SK-N-SH (cell line): ENCODE measurements around the gene ATG16L2. TPM values are rescaled to one million over a fixed set of nuclear protein-coding genes. Genes with fewer than 3 reads are reported as not detected.

Experiments used
- CTCF ChIA-PET: fragments of 300-600, 350-600 bp; formaldehyde crosslinking; extraction: SDS; loops from one replicate; lab custom pipeline; 2021; lab: Yijun Ruan, JAX
- POLR2A ChIA-PET: fragments of 350-600 bp; sonication (Branson Sonifier 250); formaldehyde crosslinking; extraction: SDS; loops from one replicate; lab custom pipeline; 2020; ENCODE audit warnings: antibody characterized with exemption, inconsistent platforms; lab: Yijun Ruan, JAX
- DNase-seq: peaks from one replicate; pipeline ENCODE4 v3.0.0; 2012
- H2AFZ ChIP-seq: fragments of 200-600 bp; sonication (generic); 2 replicates; pipeline ENCODE4 v1.8.1; 2016; ENCODE audit warnings: antibody characterized with exemption, mild to moderate bottlenecking, low read depth
- H3F3A ChIP-seq: fragments of 200-600 bp; sonication (generic); replicated peaks from 2 replicates; pipeline ENCODE3; 2016; ENCODE audit warnings: antibody characterized with exemption, mild to moderate bottlenecking; ENCODE audit not compliant: insufficient read depth
- H3K27ac ChIP-seq, 2 experiments: fragments of 200-500 bp in 1 of 2; fragments of 200-600 bp in 1 of 2; sonication (Bioruptor generic) in 1 of 2; sonication (generic), shearing (Covaris generic) in 1 of 2; 2 replicates each; pipeline versions ENCODE4 v1.5.1 to v1.6.1; 2014 to 2016; ENCODE audit warnings: low read depth in 2 of 2, inconsistent platforms in 1 of 2, low read length in 1 of 2, mild to moderate bottlenecking in 1 of 2, mixed read lengths in 1 of 2
- H3K27me3 ChIP-seq: fragments of 200-600 bp; sonication (generic), shearing (Covaris generic); 2 replicates; pipeline ENCODE4 v1.6.1; 2016; ENCODE audit warnings: mixed run types; ENCODE audit not compliant: insufficient read depth
- H3K36me3 ChIP-seq, 2 experiments: fragments of 200-500 bp in 1 of 2; fragments of 200-600 bp in 1 of 2; sonication (Bioruptor generic) in 1 of 2; sonication (generic) in 1 of 2; replicated peaks in 1 of 2; 2 replicates each; pipeline versions ENCODE3 to v1.5.1; 2014 to 2016; ENCODE audit warnings: low read length in 1 of 2, mild to moderate bottlenecking in 1 of 2; ENCODE audit not compliant: insufficient read depth in 2 of 2, control insufficient read depth in 1 of 2
- H3K4me1 ChIP-seq, 2 experiments: fragments of 200-500 bp in 1 of 2; fragments of 200-600 bp in 1 of 2; sonication (Bioruptor generic) in 1 of 2; sonication (generic), shearing (Covaris generic) in 1 of 2; 2 replicates each; pipeline versions ENCODE4 v1.5.1 to v1.6.1; 2014 to 2016; ENCODE audit warnings: low read depth in 1 of 2, low read length in 1 of 2, mixed run types in 1 of 2; ENCODE audit not compliant: insufficient read depth in 2 of 2, control insufficient read depth in 1 of 2
- H3K4me2 ChIP-seq: fragments of 200-600 bp; sonication (generic), shearing (Covaris generic); 2 replicates; pipeline ENCODE4 v1.6.1; 2017; ENCODE audit warnings: mixed run types
- H3K4me3 ChIP-seq, 2 experiments: fragments of 200-500 bp in 1 of 2; fragments of 200-600 bp in 1 of 2; sonication (Bioruptor generic) in 1 of 2; sonication (generic), shearing (Covaris generic) in 1 of 2; 2 replicates each; pipeline versions ENCODE4 v1.5.1 to v1.8.1; 2014 to 2016; ENCODE audit warnings: low read depth in 2 of 2, inconsistent platforms in 1 of 2, low read length in 1 of 2, mild to moderate bottlenecking in 1 of 2, mixed read lengths in 1 of 2, moderate library complexity in 1 of 2
- H3K79me2 ChIP-seq: fragments of 200-600 bp; sonication (generic); 2 replicates; pipeline ENCODE4 v1.8.1; 2017; ENCODE audit warnings: mild to moderate bottlenecking; ENCODE audit not compliant: insufficient read depth
- H3K9ac ChIP-seq: fragments of 200-600 bp; sonication (generic); 2 replicates; pipeline ENCODE4 v1.6.1; 2017; ENCODE audit warnings: mixed run types
- H3K9me2 ChIP-seq: fragments of 200-600 bp; sonication (generic); 2 replicates; pipeline ENCODE4 v1.6.1; 2017; ENCODE audit warnings: mixed run types
- H3K9me3 ChIP-seq: fragments of 200-600 bp; sonication (generic); 2 replicates; pipeline ENCODE4 v1.6.1; 2017; ENCODE audit warnings: mixed run types, mild to moderate bottlenecking, moderate library complexity
- H4K20me1 ChIP-seq: fragments of 200-600 bp; sonication (generic); 2 replicates; pipeline ENCODE4 v1.6.1; 2017; ENCODE audit warnings: mild to moderate bottlenecking, mixed run types; ENCODE audit not compliant: insufficient read depth
- CHD2 ChIP-seq: fragments of 150-350 bp; IDR thresholded peaks from 2 replicates; pipeline ENCODE4 v1.6.1; 2018; ENCODE audit warnings: low read length; ENCODE audit not compliant: partially characterized antibody
- CTCF ChIP-seq: fragments of 200-600 bp; sonication (generic); IDR thresholded peaks from 2 replicates; pipeline ENCODE4 v1.6.1; 2017; ENCODE audit warnings: antibody characterized with exemption, mild to moderate bottlenecking, moderate library complexity
- FOXJ3 ChIP-seq: sonication (generic); formaldehyde crosslinking; IDR thresholded peaks from 2 replicates; pipeline ENCODE4 v1.5.1; 2020; ENCODE audit warnings: mild to moderate bottlenecking, missing genetic modification reagents
- FOXM1 ChIP-seq: IDR thresholded peaks from 2 replicates; pipeline ENCODE4 v1.4.0; 2012; ENCODE audit warnings: low read depth, mild to moderate bottlenecking
- MAX ChIP-seq: IDR thresholded peaks from 2 replicates; pipeline ENCODE4 v1.4.0; 2012; ENCODE audit warnings: low read depth
- MEF2A ChIP-seq: IDR thresholded peaks from 2 replicates; pipeline ENCODE4 v1.4.0; 2012; ENCODE audit warnings: low read depth, borderline replicate concordance
- NRF1 ChIP-seq: IDR thresholded peaks from 2 replicates; pipeline ENCODE4 v1.6.1; 2012; ENCODE audit warnings: low read depth, mild to moderate bottlenecking, low read length
- RCOR1 ChIP-seq: fragments of 150-350 bp; IDR thresholded peaks from 2 replicates; pipeline ENCODE4 v1.6.1; 2017; ENCODE audit warnings: antibody characterized with exemption, low read length
- RXRA ChIP-seq: IDR thresholded peaks from 2 replicates; pipeline ENCODE4 v1.4.0; 2012; ENCODE audit warnings: low read depth, mild to moderate bottlenecking, borderline replicate concordance
- SIN3A ChIP-seq: IDR thresholded peaks from 2 replicates; pipeline ENCODE4 v1.6.1; 2012; ENCODE audit warnings: low read depth, mild to moderate bottlenecking, low read length, moderate library complexity, borderline replicate concordance
- TAF1 ChIP-seq: IDR thresholded peaks from 2 replicates; pipeline ENCODE4 v1.6.1; 2012; ENCODE audit warnings: low read depth, mild to moderate bottlenecking, low read length, moderate library complexity, borderline replicate concordance
- TEAD4 ChIP-seq: IDR thresholded peaks from 2 replicates; pipeline ENCODE4 v1.4.0; 2012; ENCODE audit warnings: mild to moderate bottlenecking, borderline replicate concordance; ENCODE audit not compliant: insufficient read depth
- YY1 ChIP-seq: IDR thresholded peaks from 2 replicates; pipeline ENCODE4 v1.4.0; 2012; ENCODE audit warnings: low read depth, mild to moderate bottlenecking
- ZBTB33 ChIP-seq: IDR thresholded peaks from 2 replicates; pipeline ENCODE4 v1.4.0; 2012; ENCODE audit warnings: low read depth, borderline replicate concordance
- WGBS: methylation state at CpG from one replicate; pipeline ENCODE4 v1.1.6; 2017; ENCODE audit warnings: low lambda C conversion rate; 5-methylcytosine and 5-hydroxymethylcytosine counted together
- polyA plus RNA-seq, 3 experiments: library from polyadenylated mRNA; depleted of rRNA; stranded (reverse); fragments of >200 nt; gene quantifications; 2 replicates each; pipeline ENCODE4 v1.2.3, GENCODE V29; 2012

ATG16L2 gene
- polyA plus RNA-seq, 1 of the 3 experiments (the other 2 are of a cell fraction), result 26.9 TPM

- TF ChIP-seq CTCF (no peak), RCOR1 (no peak), ZBTB33 (no peak), MAX (no peak), RXRA (no peak), TEAD4 (no peak), FOXM1 (no peak)
These were observed 31.9 kb upstream of the ATG16L2 start (continued) for GRCh38 chr11:72782081-72782920.

- no peak for DNase-seq
- Histone ChIP-seq H3K4me3 (no peak overlapping the region), H4K20me1 (no peaks in the 10 kb centered on the region), H3K9ac (no peak overlapping the region), H3K9me2 (no peaks in the 10 kb centered on the region), H3K36me3 (no peaks in the 10 kb centered on the region), H3K4me1 (peaks cover 3 to 34% of the 10 kb centered on the region in 2 experiments; a peak in 2 of 4 replicates), H3K27me3 (no peaks in the 10 kb centered on the region), H3K9me3 (no peaks in the 10 kb centered on the region), H3K4me2 (no peak overlapping the region), H2AFZ (no peak overlapping the region), H3F3A (no peaks in the 10 kb centered on the region), H3K79me2 (no peaks in the 10 kb centered on the region), H3K27ac (no peak overlapping the region)
- 100% methylated on average over 1 of the region's 2 CpGs for WGBS
- ChIA-PET POLR2A (interaction anchor here (0.6 kb wide), 1 partner anchor 15 kb away, joined by 4 read pairs; no protein-coding TSS in a partner anchor), CTCF (interaction anchor here (1.0 to 4.3 kb wide), 5 partner anchors 10 to 59 kb away, joined by 3 to 43 read pairs (median 3); partner anchors contain the start of gene STARD10)
- TF ChIP-seq NRF1 (no peak), RCOR1 (no peak), SIN3A (no peak), MEF2A (no peak), CHD2 (no peak), TAF1 (no peak), FOXJ3 (CRISPR knock-in tag) (no peak), YY1 (no peak), ZBTB33 (no peak)
These were observed 30.9 kb upstream of the ATG16L2 start for GRCh38 chr11:72783144-72783905.
